ENCODE measurements around the gene C12orf42.

DNA sequence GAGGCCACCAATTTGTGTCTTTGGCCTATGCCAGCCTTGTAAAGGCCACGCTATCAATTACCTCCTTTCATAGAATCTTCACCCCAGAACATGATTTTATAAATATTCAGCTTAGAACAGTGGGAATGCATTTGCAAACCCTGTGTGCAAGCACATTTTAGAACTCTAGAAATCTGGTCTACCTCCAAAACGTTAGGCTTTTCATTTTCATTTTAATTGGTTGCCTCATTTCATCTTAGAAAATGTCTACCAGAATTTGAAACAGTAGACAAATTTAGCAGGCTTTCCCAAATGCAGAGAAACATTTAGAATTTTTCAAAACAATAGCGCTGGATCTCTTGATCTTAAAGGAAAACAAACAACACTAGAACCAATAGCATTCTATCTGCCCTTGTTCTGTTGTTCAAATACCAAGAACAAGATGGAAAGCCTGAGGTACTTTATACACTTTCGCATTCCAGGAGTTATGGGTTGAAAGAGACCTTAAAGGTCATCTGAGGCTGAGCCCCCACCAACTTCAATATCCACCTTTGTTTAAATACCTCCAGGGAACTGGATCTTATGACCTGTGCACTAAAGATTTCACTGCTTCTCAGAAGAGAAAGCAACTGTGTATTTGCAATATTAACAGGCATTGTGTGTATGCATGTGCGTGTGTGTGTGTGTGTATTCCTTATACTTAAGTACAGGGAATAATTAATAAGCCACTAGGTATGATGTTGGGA lies 185.1 kb downstream of the C12orf42 start:
- TF ChIP-seq GATA2 (IDR thresholded peaks at IDR 0.05; ENCODE audit: low read depth, low read length), result no peak
- no peak for TF ChIP-seq GATA3 (IDR thresholded peaks at IDR 0.05; ENCODE audit: low read depth, low read length)

Data from SH-SY5Y (cell line).